GM12873 (cell line): ENCODE measurements around the gene CERS2.

Experiments
- TF ChIP-seq, protein P1 (sequence below): IDR thresholded peaks from 2 replicates; pipeline ENCODE4 v1.5.1; 2012; ENCODE audit warnings: low read depth, mild to moderate bottlenecking, moderate library complexity, low read length, control low read depth; ENCODE audit not compliant: insufficient read depth; ENCODE audit errors: missing control alignments

CERS2 gene

GRCh38 chr1:150922519-150922975 is 52.1 kb downstream of the CERS2 start:
- TF ChIP-seq, protein P1, sequence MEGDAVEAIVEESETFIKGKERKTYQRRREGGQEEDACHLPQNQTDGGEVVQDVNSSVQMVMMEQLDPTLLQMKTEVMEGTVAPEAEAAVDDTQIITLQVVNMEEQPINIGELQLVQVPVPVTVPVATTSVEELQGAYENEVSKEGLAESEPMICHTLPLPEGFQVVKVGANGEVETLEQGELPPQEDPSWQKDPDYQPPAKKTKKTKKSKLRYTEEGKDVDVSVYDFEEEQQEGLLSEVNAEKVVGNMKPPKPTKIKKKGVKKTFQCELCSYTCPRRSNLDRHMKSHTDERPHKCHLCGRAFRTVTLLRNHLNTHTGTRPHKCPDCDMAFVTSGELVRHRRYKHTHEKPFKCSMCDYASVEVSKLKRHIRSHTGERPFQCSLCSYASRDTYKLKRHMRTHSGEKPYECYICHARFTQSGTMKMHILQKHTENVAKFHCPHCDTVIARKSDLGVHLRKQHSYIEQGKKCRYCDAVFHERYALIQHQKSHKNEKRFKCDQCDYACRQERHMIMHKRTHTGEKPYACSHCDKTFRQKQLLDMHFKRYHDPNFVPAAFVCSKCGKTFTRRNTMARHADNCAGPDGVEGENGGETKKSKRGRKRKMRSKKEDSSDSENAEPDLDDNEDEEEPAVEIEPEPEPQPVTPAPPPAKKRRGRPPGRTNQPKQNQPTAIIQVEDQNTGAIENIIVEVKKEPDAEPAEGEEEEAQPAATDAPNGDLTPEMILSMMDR, result peak; percentile 85

- TF ChIP-seq, protein P1, result no peak
These were observed 57.2 kb downstream of the CERS2 start for GRCh38 chr1:150917387-150917786.
